GM20431 (cell line): ENCODE data around the gene MRRF.

ENCODE experiments used
- in situ Hi-C: fragments of 300-500 bp; cut with MseI, MboI; formaldehyde crosslinking; loops from one replicate; pipeline ENCODE4 v1.15.0; 2020; ENCODE audit warnings: low sequenced_read_pairs; ENCODE audit not compliant: unreplicated experiment

MRRF gene

DNA sequence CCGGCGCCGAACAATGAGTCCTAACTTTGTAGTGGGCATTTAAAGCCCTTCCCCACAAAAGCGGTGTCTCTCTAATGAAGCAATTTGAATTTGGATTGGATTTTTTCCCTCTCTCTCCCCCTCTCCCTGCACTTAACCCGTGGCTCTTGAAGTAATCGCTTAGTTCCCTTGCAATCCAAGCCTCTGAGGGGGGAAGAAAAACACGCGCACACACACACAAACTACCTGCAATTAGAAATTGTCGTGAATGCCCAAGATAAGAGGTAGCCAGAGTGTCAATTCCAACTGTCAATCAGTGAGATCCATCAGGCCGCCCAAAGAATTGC is 37.1 kb upstream of the MRRF start:
- in situ Hi-C loops = no loop called here

DNA sequence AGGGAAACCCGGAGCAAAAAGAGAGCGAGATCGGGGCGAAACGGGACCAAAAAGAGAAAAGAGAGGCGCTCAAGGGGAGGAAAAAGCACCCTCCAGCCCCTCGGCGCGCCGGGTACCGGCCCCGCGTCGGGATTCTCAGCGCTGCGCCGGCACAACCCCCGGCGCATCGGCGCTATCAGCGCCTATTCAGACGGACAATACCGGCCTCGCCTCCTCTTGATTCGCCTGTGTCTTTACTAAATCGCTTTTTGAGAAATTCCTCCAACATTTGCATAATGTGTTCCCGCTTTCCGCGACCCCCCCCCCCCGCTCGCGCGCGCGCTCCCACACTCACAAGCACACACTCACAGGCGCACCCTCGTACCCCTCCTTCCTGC is 36.5 kb upstream of the MRRF start:
- in situ Hi-C loops = no loop called here

DNA sequence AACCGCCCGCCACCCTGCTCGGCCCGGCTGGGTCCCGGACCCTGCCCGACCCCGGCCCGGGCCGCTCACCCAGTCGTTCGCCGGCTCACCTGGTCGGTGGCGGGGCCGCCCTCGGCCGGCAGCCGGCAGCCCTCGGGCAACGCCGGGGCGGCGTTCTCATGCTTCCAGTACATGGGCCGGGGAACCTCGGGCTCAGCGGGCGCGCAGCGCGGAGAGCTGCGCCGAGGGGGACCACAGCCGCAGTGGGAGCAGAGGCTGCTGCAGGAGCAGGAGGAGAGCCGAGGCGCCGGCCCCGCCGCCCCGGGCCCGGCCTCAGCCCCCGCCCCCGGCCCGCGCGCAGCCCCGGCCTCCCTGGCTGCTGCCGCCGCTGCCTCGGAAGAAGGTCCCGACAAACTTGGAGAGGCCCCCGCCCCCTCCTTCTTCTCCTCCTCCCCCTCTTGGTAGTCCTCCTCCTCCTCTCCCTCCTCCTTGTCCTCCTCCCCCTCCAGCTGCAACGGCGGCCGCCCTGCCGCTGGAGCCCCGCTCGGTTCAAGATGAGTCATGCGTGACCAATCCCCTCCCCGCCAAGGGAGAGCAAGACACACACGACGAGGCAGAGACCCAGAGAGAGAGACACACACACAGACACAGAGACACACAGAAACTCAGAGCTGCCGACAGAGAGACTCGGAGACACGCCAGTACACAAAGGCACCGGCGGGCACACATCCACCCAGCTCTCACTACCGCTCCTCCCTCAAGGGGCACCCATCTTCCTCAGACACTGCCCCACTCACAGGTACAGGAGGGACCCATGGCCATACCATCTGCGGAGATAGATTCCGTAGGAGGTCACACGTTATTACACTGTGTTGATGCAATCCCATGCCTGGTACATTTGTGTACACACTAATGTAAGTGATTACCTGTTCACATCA is 35.9 kb upstream of the MRRF start, which contains the start of gene LHX6:
TSS of gene LHX6 (minus strand) at position 390 of the 917 bp plus-strand sequence. CDS start at position 173, 217 bp downstream.
- in situ Hi-C loops = no loop called here

DNA sequence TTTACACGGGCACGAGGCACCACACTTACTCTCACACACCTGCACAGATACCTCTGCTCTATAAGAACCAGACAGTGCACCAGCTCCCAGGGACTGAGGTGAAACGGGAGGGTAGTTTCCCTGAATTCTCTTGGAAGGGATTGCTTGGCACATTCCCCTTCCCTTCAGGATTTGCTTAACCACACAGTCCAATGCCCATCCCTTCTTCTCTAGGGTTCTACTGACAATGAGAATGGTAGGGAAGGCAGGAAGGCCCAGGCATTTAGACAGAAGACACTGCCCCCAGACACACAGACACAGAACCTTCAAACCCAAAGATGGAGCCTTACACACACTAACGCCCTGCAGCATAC is 35.2 kb upstream of the MRRF start:
- in situ Hi-C loops = no loop called here

DNA sequence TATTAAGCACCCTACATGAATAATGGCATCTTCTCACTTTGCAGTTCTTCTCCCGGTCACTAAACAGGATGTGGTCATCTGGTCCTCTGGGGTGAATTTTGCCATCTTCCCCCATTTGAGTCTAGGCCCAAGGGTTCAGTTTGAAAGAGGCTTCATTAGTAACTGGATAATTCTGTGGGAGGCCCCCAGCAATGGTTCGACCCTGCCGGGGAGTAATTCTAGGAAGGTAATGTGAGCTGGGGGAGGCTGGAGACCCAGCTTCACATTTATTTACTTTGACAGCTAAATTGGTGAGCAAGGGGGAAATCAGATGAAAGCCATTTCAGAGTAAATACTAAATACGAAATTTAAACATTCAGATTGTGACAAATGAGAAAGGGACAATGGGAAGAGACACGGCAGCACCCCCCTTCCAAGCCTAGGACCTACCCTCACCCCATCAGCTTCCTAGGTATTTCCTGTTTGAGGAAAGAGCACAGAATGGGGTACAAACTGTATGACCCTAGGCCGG is 31.8 kb upstream of the MRRF start:
- in situ Hi-C loops = no loop called here

DNA sequence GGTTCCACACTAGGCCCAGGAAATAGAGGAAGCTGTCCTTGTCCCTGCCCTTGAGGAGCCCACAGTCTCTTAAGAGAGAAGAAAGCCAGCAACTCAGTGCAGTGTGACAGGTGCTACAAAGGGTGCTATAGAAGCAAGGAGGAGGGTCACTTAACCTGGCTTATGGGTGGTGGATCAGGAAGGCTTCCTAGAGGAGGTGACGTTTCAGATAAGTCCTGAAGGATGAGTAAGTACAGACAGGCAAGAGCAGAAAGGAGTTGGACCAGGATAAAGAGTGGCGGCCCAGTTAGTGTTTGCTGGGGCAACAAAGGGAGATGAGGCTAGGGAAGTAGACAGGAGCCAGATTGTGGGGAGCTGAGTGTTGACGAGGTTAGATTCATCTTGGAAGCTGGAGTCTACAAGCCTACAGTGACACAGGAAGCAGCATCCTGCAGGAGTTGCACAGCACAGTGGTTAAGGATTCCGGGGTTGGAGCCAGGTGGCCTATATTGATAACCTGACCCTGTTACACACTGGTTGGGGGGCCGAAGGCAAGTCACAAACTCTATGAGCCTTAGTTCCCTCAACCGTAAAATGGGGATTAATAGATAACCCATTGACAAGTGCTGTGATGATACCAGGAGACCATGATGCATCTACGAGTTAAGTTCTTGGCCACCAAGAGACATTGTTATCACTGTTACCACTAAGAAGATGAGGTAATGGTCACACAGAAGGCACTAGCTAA is 30.5 kb upstream of the MRRF start:
- in situ Hi-C loops = no loop called here

DNA sequence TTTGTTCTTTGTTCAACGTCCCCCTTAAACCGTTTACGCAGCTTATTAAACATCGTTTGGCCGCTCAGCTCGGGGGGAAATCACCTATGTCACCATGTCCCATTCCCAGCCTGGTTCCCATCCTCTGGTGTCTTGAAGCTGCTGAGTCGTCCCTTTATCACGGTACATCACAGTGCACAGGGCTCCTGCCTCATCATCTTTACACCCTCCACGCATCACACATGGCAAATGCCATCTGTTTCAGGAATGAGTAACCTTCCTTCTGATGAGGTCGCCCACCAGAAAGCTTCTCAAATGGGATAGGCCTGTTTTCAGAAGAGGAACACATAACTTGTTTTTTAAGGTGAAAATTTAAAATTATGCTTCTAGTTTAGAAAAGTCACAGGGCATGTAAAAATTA is 28.0 kb upstream of the MRRF start:
- in situ Hi-C loops = no loop called here

DNA sequence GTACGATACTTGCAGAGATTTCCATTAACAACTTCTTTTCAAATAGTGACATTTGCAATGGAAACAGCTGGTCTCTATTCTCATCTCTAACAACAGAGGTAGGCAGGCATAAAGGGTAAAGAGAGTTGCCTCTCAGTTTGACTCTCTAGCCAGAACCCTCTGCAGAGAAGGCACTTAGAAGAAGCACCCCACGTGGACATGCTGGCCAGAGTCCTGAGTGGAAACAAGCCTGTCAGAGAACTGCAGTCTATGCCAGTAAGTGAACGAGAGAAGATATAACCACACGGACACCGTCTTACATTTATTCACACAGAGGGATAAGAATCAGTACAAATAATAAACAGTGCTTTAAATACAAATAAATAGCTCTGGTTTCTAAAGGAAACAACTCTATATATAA is 25.0 kb upstream of the MRRF start:
- in situ Hi-C loops = no loop called here

DNA sequence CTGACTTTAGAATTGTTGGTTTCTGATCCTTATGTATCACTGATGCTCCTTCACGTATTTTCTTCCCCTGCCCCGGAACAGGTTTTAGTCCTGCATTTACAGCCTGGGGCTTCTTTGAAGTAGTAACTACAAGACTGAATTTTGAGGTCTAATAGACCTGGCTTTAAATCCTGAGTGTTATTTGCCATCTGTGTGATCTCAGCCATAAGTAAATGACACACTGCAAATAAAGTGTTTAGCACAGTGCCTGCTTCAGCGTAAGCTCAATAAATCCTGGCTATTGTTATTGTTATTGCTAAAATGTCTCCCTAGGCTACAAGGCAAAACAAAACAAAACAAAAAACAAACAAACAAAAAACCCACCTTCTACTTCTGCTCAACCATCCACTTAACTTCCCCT is 20.3 kb upstream of the MRRF start:
- in situ Hi-C loops = no loop called here

DNA sequence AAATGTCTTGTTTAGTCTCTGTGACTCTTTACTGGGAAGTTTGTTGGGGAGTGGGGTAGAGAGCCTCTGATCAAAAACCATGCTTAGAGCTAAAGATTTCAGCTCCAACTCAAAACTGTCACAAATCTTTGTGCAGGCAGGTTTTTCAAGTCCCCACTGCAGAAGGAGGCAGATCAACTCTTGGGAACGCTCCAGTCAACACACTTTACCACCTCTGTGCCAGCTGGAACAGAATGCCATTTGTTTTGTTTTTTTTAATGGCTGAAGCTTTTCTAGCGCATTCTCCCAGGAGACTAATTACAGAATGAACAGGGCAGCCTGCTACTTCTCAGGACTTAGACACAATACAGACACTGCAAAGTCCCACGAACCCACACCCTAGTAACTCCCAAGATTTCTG is 18.0 kb upstream of the MRRF start:
- in situ Hi-C loops = no loop called here

DNA sequence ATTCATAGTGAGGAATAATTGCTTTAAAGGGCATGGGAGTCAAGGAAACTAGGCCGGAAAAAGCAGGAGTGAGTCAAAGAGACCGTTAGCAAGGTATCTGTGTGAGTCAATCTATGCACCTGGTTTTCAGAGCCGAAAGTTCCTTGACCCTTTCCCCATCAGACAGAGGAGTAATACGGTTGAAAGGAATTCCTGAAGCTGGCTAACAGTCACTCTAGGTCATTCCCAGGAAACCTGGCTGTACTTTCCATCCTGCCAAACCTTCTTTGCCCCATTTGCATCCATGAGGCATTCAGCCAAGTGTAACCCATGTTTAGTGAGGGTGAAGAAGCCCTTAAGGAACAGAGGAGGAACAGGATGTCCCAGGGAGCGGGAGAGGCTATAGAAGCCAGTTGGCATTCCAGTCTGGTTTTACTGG is 16.2 kb upstream of the MRRF start:
- in situ Hi-C loops = no loop called here

DNA sequence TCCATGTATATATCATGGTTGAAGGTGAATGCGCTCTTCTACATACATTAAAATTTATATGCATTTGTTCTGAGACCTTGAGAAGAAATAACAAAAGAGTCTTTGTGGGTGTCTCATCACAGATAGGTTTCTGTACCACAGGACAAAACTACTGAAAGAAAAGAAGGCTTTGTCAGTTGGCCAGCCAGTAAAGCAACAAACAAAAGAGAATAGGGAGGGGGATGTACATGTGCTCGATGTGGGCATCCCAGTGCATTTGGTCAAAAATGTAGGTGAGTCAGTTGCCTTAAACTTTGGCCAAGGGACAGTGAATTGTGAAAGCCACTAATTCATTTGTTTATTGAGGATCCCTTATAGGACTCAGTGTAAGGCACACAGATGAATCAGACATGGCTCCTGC is 13.3 kb upstream of the MRRF start:
- in situ Hi-C loops = no loop called here

DNA sequence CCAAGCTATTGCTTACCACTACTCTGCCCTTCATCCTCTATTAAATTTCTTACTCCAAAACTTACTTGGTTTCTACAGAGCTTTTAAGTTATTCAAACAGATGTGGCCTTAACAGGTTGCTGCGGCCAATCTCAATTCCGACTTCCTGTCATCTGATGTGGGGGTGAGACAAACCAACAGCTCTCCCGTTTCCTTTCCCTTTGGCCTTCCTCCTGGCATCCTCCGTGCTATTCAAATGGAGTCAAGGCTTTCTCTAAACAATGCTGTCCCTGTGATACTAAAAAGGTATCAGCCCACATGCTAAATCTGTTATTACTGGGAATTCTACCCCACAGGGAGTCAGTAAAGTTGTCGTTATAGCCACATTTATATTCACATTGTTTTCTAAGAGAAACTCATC is 11.9 kb upstream of the MRRF start:
- in situ Hi-C loops = no loop called here

DNA sequence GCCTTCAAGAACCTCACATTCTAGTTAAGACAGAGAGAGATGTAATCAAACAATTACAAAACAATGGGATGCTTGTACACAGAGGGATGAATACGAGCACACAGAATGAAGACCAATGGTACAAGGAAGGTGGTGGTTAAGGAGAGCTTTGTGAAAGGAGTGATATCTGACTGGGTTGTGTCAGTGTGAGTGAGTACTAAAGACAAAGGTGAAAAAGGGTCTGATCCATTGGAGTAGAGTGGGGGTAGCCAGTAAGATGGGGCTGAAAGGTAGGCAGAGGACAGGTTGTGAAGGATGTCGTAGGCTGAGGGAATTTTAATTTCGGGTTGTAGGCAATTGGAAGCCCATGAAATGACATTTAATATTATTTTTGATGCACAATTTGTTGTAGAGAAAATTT is 9.9 kb upstream of the MRRF start:
- in situ Hi-C loops = no loop called here

DNA sequence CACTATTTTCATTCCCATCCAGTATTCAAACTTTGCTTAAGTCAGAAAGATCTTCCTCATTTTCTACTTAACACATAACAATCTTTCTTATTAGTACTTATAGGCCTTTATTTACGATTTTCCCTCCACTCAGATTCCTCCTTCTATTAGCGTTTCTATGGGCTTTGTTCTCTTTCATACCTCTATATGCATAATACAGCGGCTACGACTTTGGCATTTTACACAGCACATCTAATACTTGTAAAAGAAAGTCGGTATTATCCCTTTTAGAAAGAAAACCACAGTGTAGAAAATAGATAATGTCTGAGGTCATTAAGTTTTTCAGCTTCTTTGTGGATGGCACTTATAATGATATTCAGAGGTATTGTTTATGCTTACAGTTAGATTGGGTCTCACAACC is 8.5 kb upstream of the MRRF start:
- in situ Hi-C loops = no loop called here

DNA sequence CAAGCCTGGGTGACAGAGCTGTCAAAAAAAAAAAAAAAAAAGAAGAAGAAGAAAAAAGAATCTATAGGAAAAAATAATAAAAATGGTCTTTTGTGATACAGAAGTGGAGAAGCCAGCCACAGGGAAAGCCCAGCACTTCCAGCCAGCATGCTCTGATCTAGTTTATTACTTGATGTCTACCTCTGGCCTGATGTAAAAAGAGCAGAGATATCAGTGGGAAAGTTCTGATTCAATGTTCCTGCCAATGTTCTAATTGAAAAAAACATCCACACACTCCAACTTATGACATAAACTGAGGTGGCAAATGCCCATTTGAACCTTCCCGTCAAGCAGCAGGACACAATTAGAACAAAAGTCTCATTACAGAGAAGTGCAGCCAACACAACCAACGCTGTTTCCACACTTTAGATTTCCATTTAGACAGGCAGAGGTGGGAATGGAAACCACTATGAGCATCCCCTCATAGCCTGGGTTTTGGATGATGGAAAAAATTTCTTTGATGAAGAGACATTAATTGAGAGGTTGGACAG is 5.7 kb upstream of the MRRF start:
- in situ Hi-C loops = no loop called here

DNA sequence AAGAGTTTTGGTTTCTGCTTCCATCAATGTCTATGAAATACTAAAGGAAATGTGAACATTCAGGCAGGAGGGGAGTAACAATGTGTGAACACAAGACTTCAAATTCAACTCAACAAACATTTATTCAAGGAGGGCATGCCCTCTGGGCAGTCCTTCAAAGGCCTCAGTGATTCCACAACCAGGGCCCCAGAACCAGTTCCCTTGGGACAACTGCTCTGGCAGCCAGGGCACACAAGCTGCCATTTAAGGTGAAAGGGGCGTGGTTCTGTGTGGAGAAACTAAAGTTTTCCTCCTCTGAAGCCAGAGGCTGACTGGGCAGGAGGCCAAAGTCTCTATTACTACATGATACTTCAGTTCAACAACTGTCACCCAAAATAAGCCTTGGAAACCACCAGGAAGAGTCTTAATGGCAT is 3.2 kb upstream of the MRRF start:
- in situ Hi-C loops = no loop called here

DNA sequence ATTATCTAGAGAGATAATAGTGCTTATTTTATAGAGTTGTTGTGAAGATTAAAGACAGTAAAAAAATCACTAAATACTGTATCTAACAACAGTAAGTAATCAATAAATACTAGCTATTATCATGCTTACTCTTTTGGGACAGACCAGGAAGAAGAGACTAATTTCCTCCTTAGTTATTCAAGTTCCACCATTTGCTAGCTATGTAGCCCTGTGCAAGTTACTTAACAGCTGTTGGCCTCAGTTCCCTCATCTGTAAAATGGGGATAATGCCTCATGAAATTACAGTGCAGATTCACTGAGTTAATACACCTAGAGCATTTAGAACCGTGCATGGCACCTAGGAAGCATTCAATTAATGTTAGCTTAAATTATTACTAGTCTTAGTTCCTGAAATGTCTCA is 2.6 kb upstream of the MRRF start:
- in situ Hi-C loops = no loop called here

DNA sequence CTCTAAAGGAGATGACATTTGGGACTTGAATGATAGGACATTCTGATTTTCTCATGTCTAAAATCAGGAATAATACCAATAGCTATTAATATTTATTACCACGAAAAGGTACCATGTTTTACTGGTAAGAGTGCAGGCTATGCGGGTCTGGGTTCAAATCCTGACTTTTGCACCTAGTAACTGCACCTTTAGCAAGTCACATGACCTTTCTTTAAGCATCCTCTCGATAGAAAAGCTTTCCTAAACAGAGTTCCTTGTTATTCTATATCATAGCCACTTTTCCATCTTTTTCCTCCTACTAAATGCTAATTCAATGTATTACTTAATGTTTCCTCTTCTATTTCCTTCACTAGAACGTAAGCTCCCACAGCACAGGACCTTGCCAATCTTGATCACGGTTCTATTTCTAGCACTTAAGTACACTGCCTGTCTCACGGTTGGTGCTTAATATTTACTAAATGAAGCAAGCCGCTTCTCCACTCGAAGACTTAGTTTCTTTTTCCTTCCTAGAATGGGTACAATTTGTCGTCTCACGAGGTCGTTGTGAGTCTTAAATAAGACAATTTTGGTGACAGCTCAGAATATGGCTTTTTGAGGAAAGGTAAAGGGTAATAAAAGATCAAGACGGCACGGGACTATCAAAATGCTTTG is 858 bp upstream of the MRRF start:
- in situ Hi-C loops = no loop called here

DNA sequence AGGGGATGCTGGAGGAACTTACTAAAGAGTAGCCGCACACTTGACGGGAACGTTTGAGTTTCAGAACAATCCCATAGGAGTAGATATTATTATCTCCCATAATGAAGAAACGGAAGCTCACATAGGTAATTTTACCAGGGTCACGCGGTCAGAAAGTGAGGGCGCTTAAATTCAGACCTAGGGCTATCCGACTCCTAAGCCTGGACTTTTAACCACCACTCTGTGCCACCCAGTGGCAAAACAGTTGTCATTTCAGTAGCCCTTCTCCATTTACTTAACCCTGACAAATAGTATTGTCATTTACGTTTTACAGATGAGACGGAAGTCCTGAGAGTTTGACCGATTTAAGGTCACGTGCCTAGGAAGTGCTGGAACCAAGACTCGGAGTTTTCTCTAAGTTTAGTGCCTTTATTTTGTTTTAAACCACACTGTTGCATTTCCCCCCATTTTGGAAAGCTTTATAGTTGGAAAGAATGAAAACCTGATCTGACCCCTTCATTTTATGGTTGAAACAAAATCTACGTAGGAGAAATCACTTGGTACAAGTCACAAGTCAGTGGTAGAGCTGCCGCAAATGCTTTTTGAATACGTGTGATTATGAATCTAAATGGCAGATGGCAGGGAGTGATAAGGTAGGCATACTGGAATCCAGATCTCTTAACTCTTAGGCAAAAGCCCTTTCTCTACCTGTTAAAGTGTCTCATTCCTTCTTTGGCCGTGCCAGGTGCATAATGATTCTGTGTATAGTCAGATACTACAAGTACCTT is 650 bp downstream of the MRRF start:
- in situ Hi-C loops = no loop called here
